ENCODE results near the gene IMPDH1.

Gene IMPDH1

DNA sequence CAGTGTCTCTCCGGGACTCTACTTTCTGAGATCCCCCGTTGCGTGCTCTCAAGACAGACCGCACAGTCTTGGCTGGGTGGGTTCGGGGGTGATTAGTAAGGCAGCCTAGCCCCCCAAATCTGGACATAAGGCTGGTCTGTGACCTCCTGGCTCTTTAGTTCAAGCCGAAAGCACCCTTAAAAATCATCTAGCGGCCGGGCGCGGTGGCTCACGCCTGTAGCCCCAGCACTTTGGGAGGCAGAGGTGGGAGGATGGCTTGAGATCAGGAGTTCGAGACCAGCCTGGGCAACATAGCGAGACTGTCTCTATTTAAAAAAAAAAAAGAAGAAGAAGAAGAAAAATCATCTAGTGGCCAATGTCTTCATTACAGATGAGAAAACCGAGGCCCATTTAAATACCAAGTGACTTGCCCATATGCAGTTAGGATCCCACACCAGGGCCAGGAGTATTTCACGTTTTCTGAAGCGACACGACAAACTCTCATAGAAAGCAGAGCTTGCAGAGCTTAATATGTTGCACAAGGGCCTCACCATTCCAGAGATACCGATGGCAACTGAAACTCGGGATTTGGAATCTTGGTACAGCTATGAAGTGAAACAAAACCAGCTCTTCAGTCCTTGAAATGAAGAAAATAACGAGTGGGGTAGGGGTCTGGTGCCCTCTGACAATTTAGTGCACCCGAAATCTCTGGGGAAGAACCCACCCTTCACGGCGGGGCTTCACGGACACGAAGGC is 45.2 kb upstream of the IMPDH1 start:
- DNase-seq (ENCODE audit: extremely low spot score) = no peak
- POLR2A ChIA-PET = no interaction called here
- TF ChIP-seq, protein P1, sequence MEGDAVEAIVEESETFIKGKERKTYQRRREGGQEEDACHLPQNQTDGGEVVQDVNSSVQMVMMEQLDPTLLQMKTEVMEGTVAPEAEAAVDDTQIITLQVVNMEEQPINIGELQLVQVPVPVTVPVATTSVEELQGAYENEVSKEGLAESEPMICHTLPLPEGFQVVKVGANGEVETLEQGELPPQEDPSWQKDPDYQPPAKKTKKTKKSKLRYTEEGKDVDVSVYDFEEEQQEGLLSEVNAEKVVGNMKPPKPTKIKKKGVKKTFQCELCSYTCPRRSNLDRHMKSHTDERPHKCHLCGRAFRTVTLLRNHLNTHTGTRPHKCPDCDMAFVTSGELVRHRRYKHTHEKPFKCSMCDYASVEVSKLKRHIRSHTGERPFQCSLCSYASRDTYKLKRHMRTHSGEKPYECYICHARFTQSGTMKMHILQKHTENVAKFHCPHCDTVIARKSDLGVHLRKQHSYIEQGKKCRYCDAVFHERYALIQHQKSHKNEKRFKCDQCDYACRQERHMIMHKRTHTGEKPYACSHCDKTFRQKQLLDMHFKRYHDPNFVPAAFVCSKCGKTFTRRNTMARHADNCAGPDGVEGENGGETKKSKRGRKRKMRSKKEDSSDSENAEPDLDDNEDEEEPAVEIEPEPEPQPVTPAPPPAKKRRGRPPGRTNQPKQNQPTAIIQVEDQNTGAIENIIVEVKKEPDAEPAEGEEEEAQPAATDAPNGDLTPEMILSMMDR (IDR thresholded peaks at IDR 0.05; ENCODE audit: control extremely low read depth, extremely low read depth, low read depth, missing control alignments) = no peak
- CTCF ChIA-PET = interaction anchor here (0.9 to 7.9 kb wide), 11 partner anchors 11 to 57 kb away, joined by 3 to 143 read pairs (median 5); no protein-coding TSS in a partner anchor

- DNase-seq (ENCODE audit: extremely low spot score) = no peak
- TF ChIP-seq, protein P1 (IDR thresholded peaks at IDR 0.05; ENCODE audit: control extremely low read depth, extremely low read depth, low read depth, missing control alignments) = no peak
- ChIA-PET POLR2A (interaction anchor here (0.9 kb wide), 1 partner anchor 22 kb away, joined by 3 read pairs; no protein-coding TSS in a partner anchor), CTCF (interaction anchor here (0.8 to 7.9 kb wide), 10 partner anchors 10 to 56 kb away, joined by 3 to 143 read pairs (median 4); no protein-coding TSS in a partner anchor)
Measured at GRCh38 chr7:128453836-128454804, 44.3 kb upstream of the IMPDH1 start.

DNA sequence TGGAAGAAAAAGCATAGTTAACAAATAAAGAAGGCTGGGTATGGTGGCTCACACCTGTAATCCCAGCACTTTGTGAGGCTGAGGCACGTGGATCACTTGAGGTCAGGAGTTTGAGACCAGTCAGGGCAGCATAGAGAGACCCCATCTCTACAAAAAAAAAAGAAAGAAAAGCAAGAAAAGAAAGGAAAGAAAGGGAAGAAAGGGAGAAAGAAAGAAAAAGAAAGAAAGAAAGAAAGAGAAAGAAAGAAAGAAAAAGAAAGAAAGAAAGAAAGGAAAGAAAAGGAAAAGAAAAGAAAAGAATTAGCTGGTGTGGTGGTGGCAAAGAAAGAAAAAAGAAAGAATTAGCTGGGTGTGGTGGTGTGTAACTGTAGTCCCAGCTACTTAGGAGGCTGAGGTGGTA is 42.8 kb upstream of the IMPDH1 start:
- DNase-seq (ENCODE audit: extremely low spot score) = no peak
- POLR2A ChIA-PET = no interaction called here
- TF ChIP-seq, protein P1 (IDR thresholded peaks at IDR 0.05; ENCODE audit: control extremely low read depth, extremely low read depth, low read depth, missing control alignments) = no peak
- CTCF ChIA-PET = interaction anchor here (1.2 to 7.9 kb wide), 7 partner anchors 9 to 34 kb away, joined by 3 to 143 read pairs (median 5); no protein-coding TSS in a partner anchor

DNA sequence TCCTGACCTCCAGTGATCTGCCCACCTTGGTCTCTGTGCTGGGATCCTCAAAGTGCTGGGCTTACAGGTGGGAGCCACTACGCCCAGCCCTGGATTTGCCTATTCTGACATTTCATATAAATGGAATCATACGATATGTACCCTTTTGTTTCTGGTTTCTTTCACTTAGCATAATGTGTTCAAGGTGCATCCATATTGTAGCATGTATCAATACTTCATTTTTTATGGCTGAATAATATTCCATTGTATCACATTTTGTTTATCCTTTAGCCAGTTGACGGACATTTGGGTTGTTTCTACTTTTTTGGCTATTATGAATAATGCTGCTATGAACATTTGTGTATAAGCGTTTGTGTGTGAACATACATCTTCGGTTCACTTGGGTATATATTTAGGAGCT is 41.1 kb upstream of the IMPDH1 start:
- ChIA-PET CTCF (interaction anchor here (1.3 to 7.9 kb wide), 2 partner anchors 9 to 24 kb away, joined by 5 to 143 read pairs; no protein-coding TSS in a partner anchor), POLR2A (no interaction called here)
- TF ChIP-seq, protein P1 (IDR thresholded peaks at IDR 0.05; ENCODE audit: control extremely low read depth, extremely low read depth, low read depth, missing control alignments) = no peak
- no peak for DNase-seq (ENCODE audit: extremely low spot score)

- CTCF ChIA-PET = interaction anchor here (3.1 to 10.9 kb wide), 2 partner anchors 11 to 24 kb away, joined by 47 to 99 read pairs; no protein-coding TSS in a partner anchor
- TF ChIP-seq, protein P1 (IDR thresholded peaks at IDR 0.05; ENCODE audit: control extremely low read depth, extremely low read depth, low read depth, missing control alignments) = no peak
- POLR2A ChIA-PET = no interaction called here
- no peak for DNase-seq (ENCODE audit: extremely low spot score)
Measured at GRCh38 chr7:128450409-128450808, 40.6 kb upstream of the IMPDH1 start.

DNA sequence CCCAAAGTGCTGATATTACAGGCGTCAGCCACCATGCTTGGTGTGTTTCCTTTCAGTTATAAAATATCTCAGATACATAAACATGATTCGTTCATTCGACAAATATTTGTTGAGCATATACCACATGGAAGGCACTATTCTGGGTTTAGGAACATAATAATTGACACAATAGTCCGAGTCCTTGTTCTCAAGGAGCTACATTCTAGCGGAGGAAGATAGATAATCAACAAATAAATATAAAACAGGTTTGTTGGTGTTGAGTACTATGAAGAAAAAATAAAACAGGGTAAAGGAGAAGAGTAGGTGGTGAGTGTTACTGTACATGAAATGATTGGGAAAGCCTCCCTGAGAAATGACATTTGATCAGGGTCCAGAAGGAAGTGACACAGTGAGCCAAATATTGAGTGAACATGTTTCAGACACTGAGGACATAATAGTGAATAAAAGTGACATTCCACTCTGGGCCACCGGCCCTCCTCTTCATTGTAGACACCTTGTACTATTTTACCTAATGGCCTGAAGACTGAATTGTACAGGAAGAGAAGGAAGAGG is 39.0 kb upstream of the IMPDH1 start:
- POLR2A ChIA-PET = no interaction called here
- no peak for DNase-seq (ENCODE audit: extremely low spot score)
- TF ChIP-seq, protein P1 (IDR thresholded peaks at IDR 0.05; ENCODE audit: control extremely low read depth, extremely low read depth, low read depth, missing control alignments) = no peak
- CTCF ChIA-PET = interaction anchor here (1.2 to 10.9 kb wide), 4 partner anchors 12 to 434 kb away, joined by 3 to 99 read pairs (median 26); no protein-coding TSS in a partner anchor
